ENCODE data around the gene TCEAL5. TPM values are rescaled to one million over a fixed set of nuclear protein-coding genes. Genes with fewer than 3 reads are reported as not detected.

Gene TCEAL5
- polyA plus RNA-seq, 1 donor from 2014 or later = 2.4 TPM

DNA sequence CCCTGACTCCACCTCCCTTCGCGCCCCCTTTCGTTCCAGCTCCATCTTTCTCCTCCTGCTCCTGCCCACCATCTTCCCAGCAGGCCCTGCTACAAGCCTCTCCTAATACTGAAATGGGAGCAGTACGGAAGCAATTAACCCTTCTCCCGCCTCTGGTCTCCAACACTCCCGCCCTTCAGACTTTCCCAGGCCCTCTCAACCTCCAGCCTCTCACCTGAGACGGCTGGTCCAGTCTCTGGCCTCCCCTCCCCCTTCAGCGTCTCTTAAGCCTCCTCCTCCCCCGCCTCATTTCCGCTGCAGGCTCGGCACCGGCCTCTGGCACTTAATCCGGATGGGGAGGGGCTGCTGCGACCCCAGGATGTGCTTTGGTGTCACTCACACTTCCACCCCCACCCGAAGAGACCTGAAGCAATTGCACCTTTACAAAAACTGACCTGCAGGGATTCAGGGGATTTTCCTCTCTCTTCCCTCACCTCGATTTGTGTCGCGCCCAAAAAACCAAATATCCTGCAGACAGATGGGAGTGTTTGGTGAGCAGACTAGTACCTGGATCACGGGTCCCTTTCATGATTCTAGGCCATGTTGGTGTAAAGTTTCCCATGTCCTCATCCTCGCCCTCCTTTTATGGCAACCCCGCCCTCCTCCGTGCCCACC, 22.3 kb downstream of the TCEAL5 start:
- H2AFZ ChIP-seq (ENCODE audit: low read depth, low read length) = peak overlapping the region; percentile 40
- peak overlapping the region; percentile 75 for H3K4me3 ChIP-seq (ENCODE audit: low read length)
- H3K79me2 ChIP-seq (replicated peaks; ENCODE audit: insufficient read depth, low read length) = no peaks in the 10 kb centered on the region
- peak overlapping the region; percentile 93 for H3K9ac ChIP-seq (ENCODE audit: low read length)
- TF ChIP-seq MXI1 (conservative IDR thresholded peaks at IDR 0.05; ENCODE audit: poor library complexity, severe bottlenecking) (peak; percentile 6), EP300 (conservative IDR thresholded peaks at IDR 0.05; ENCODE audit: poor library complexity, severe bottlenecking) (no peak), EZH2 (IDR thresholded peaks at IDR 0.05; ENCODE audit: borderline replicate concordance, insufficient read depth, low read length, poor library complexity, severe bottlenecking) (no peak), SMC3 (conservative IDR thresholded peaks at IDR 0.05; ENCODE audit: poor library complexity) (peak; percentile 12), POLR2AphosphoS5 (IDR thresholded peaks at IDR 0.05) (peak; percentile 38), TAF1 (IDR thresholded peaks at IDR 0.05; ENCODE audit: low read depth) (no peak), RAD21 (conservative IDR thresholded peaks at IDR 0.05) (peak; percentile 12)
- TF ChIP-seq, protein P1, sequence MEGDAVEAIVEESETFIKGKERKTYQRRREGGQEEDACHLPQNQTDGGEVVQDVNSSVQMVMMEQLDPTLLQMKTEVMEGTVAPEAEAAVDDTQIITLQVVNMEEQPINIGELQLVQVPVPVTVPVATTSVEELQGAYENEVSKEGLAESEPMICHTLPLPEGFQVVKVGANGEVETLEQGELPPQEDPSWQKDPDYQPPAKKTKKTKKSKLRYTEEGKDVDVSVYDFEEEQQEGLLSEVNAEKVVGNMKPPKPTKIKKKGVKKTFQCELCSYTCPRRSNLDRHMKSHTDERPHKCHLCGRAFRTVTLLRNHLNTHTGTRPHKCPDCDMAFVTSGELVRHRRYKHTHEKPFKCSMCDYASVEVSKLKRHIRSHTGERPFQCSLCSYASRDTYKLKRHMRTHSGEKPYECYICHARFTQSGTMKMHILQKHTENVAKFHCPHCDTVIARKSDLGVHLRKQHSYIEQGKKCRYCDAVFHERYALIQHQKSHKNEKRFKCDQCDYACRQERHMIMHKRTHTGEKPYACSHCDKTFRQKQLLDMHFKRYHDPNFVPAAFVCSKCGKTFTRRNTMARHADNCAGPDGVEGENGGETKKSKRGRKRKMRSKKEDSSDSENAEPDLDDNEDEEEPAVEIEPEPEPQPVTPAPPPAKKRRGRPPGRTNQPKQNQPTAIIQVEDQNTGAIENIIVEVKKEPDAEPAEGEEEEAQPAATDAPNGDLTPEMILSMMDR (IDR thresholded peaks at IDR 0.05; ENCODE audit: poor library complexity, severe bottlenecking) = no peak
- TF ChIP-seq, protein P2, sequence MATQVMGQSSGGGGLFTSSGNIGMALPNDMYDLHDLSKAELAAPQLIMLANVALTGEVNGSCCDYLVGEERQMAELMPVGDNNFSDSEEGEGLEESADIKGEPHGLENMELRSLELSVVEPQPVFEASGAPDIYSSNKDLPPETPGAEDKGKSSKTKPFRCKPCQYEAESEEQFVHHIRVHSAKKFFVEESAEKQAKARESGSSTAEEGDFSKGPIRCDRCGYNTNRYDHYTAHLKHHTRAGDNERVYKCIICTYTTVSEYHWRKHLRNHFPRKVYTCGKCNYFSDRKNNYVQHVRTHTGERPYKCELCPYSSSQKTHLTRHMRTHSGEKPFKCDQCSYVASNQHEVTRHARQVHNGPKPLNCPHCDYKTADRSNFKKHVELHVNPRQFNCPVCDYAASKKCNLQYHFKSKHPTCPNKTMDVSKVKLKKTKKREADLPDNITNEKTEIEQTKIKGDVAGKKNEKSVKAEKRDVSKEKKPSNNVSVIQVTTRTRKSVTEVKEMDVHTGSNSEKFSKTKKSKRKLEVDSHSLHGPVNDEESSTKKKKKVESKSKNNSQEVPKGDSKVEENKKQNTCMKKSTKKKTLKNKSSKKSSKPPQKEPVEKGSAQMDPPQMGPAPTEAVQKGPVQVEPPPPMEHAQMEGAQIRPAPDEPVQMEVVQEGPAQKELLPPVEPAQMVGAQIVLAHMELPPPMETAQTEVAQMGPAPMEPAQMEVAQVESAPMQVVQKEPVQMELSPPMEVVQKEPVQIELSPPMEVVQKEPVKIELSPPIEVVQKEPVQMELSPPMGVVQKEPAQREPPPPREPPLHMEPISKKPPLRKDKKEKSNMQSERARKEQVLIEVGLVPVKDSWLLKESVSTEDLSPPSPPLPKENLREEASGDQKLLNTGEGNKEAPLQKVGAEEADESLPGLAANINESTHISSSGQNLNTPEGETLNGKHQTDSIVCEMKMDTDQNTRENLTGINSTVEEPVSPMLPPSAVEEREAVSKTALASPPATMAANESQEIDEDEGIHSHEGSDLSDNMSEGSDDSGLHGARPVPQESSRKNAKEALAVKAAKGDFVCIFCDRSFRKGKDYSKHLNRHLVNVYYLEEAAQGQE (IDR thresholded peaks at IDR 0.05; ENCODE audit: borderline replicate concordance) = no peak
- H3F3A ChIP-seq (ENCODE audit: insufficient read depth, low read length, poor library complexity, severe bottlenecking) = no peaks in the 10 kb centered on the region
- no peaks in the 10 kb centered on the region for H3K9me3 ChIP-seq (ENCODE audit: low read length)
- no peaks in the 10 kb centered on the region for H4K20me1 ChIP-seq (ENCODE audit: insufficient read depth)
- no peaks in the 10 kb centered on the region for H3K9me2 ChIP-seq (ENCODE audit: insufficient read depth, low read length)
- H3K27me3 ChIP-seq (ENCODE audit: insufficient read depth, low read depth, low read length) = no peaks in the 10 kb centered on the region
- peak overlapping the region; percentile 97 for H3K27ac ChIP-seq (ENCODE audit: low read length)
- peak overlapping the region; percentile 82 for H3K4me2 ChIP-seq (ENCODE audit: low read length)
- no peaks in the 10 kb centered on the region for H3K36me3 ChIP-seq (ENCODE audit: insufficient read depth, low read length)

DNA sequence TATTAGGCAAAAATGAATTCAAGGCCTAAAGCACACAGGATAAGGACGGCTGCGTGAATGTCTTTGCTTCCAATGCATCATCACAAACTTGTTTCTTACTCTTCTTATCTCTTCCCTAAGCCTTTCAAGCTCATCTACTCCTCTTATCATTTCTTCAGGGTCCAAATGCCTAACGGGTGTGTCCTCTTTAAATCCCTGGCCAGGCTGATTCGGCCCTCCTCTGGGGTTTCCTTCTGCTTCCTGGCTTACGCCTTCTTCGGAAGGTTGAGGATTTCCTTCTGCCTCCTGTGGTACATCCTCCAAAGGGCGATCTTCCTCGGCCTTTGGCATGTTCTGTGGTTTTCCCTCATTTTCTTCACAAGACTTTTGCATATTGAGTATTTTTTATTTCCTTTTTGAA, 22.9 kb downstream of the TCEAL5 start:
- no peak for TF ChIP-seq EZH2 (IDR thresholded peaks at IDR 0.05; ENCODE audit: borderline replicate concordance, insufficient read depth, low read length, poor library complexity, severe bottlenecking)
- no peak for TF ChIP-seq RAD21 (conservative IDR thresholded peaks at IDR 0.05)
- no peak for TF ChIP-seq POLR2AphosphoS5 (IDR thresholded peaks at IDR 0.05)
- TF ChIP-seq, protein P1 (IDR thresholded peaks at IDR 0.05; ENCODE audit: poor library complexity, severe bottlenecking) = no peak
- TF ChIP-seq MXI1 (conservative IDR thresholded peaks at IDR 0.05; ENCODE audit: poor library complexity, severe bottlenecking) = no peak
- TF ChIP-seq TAF1 (IDR thresholded peaks at IDR 0.05; ENCODE audit: low read depth) = no peak
- no peak for TF ChIP-seq SMC3 (conservative IDR thresholded peaks at IDR 0.05; ENCODE audit: poor library complexity)
- TF ChIP-seq EP300 (conservative IDR thresholded peaks at IDR 0.05; ENCODE audit: poor library complexity, severe bottlenecking) = no peak
- TF ChIP-seq, protein P2 (IDR thresholded peaks at IDR 0.05; ENCODE audit: borderline replicate concordance) = no peak
- peak overlapping the region; percentile 93 for H3K9ac ChIP-seq (ENCODE audit: low read length)
- H3K27me3 ChIP-seq (ENCODE audit: insufficient read depth, low read depth, low read length) = no peaks in the 10 kb centered on the region
- no peaks in the 10 kb centered on the region for H3F3A ChIP-seq (ENCODE audit: insufficient read depth, low read length, poor library complexity, severe bottlenecking)
- no peaks in the 10 kb centered on the region for H3K9me3 ChIP-seq (ENCODE audit: low read length)
- no peak overlapping the region for H2AFZ ChIP-seq (ENCODE audit: low read depth, low read length)
- H3K36me3 ChIP-seq (ENCODE audit: insufficient read depth, low read length) = no peaks in the 10 kb centered on the region
- no peaks in the 10 kb centered on the region for H4K20me1 ChIP-seq (ENCODE audit: insufficient read depth)
- peak overlapping the region; percentile 97 for H3K27ac ChIP-seq (ENCODE audit: low read length)
- H3K9me2 ChIP-seq (ENCODE audit: insufficient read depth, low read length) = no peaks in the 10 kb centered on the region
- H3K79me2 ChIP-seq (replicated peaks; ENCODE audit: insufficient read depth, low read length) = no peaks in the 10 kb centered on the region
- peak overlapping the region; percentile 82 for H3K4me2 ChIP-seq (ENCODE audit: low read length)
- H3K4me3 ChIP-seq (ENCODE audit: low read length) = peak overlapping the region; percentile 75

Measured in neural cell (in vitro differentiated cells).